ENCODE measurements around the gene ACOT4. TPM values are rescaled to one million over a fixed set of nuclear protein-coding genes. Genes with fewer than 3 reads are reported as not detected.
"Not testable (repeated sequence)": the region's sequence is repeated elsewhere in the genome, so short reads cannot be mapped to it uniquely, and the experiment has no call there.

ACOT4 gene
- total and polyA plus RNA-seq, 2 experiments from 2014 or later: 1.0 to 1.6 TPM

DNA sequence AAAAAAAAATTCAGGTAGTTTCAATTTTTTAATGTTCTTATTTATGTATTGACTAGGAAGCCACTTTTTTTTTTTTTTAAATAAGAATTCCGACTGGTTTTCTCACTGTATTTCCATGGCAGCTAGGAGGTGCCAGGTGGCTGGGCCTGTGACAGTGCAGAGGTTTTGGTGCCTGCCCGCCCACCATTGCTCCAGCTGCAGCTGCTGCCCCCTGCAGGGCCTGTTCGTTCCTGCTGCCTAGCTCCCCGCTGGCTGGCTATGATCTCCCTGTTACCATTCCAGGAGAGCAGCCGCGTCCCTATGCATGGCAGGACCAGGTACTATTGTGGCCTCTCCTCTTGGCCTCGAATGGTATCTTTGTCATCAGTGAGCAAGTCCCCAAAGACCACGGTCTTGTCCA lies 20.8 kb upstream of the ACOT4 start:
- not testable (repeated sequence) for H3K36me3 ChIP-seq (ENCODE audit: insufficient read depth); H3K27ac ChIP-seq (ENCODE audit: low read depth); H3K27ac Mint-ChIP-seq; H3F3A ChIP-seq (replicated peaks; ENCODE audit: low read depth); H3K9me2 ChIP-seq (ENCODE audit: insufficient read depth); H3K4me3 ChIP-seq; H3K79me2 ChIP-seq (replicated peaks; ENCODE audit: insufficient read depth); H3K4me3 Mint-ChIP-seq; H2AFZ ChIP-seq; H3K4me2 ChIP-seq; H4K20me1 ChIP-seq (replicated peaks; ENCODE audit: insufficient read depth)
- peaks cover 25% of the 10 kb centered on the region for H3K4me1 Mint-ChIP-seq
- H3K9me3 Mint-ChIP-seq: peaks cover 22% of the 10 kb centered on the region
- DNase-seq (ENCODE audit: low spot score): peak; percentile 77
- TF ChIP-seq, protein P1, sequence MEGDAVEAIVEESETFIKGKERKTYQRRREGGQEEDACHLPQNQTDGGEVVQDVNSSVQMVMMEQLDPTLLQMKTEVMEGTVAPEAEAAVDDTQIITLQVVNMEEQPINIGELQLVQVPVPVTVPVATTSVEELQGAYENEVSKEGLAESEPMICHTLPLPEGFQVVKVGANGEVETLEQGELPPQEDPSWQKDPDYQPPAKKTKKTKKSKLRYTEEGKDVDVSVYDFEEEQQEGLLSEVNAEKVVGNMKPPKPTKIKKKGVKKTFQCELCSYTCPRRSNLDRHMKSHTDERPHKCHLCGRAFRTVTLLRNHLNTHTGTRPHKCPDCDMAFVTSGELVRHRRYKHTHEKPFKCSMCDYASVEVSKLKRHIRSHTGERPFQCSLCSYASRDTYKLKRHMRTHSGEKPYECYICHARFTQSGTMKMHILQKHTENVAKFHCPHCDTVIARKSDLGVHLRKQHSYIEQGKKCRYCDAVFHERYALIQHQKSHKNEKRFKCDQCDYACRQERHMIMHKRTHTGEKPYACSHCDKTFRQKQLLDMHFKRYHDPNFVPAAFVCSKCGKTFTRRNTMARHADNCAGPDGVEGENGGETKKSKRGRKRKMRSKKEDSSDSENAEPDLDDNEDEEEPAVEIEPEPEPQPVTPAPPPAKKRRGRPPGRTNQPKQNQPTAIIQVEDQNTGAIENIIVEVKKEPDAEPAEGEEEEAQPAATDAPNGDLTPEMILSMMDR (conservative IDR thresholded peaks at IDR 0.05; ENCODE audit: low read depth in 2 of 2): peak; percentile 64
- H3K27me3 Mint-ChIP-seq (ENCODE audit: insufficient read depth, low read depth, poor library complexity): peaks cover 19% of the 10 kb centered on the region
- peak; percentile 77 for ATAC-seq
- H3K36me3 Mint-ChIP-seq (ENCODE audit: low read depth): peaks cover 36% of the 10 kb centered on the region
- Histone ChIP-seq H3K4me1 (ENCODE audit: insufficient read depth) (peaks cover 13% of the 10 kb centered on the region), H3K27me3 (ENCODE audit: insufficient read depth) (peaks cover 14% of the 10 kb centered on the region; the same call in 1 of the 2 replicates)

DNA sequence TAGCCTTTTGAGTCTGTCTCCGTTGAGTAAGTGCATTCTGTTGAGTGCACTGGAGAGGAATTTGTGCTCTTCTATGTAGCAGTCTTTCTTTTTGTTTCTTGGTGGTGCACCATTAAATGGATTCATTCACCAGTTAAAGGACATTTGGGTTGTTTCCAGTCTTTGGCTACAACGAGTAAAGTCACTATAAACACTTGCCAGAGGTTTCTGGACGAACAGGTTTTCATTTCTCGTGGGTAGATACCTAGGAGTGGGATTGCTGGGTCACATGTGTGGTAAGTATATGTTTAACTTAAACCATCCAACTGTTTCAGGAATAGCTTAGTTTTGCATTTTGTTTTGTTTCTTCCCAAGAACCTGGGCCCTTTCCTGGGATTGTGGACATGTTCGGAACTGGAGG lies 18.6 kb upstream of the ACOT4 start:
- not testable (repeated sequence) for H3K4me3 ChIP-seq; DNase-seq (ENCODE audit: low spot score); H4K20me1 ChIP-seq (replicated peaks; ENCODE audit: insufficient read depth); ATAC-seq; H3K27ac ChIP-seq (ENCODE audit: low read depth); H3K4me2 ChIP-seq; H3F3A ChIP-seq (replicated peaks; ENCODE audit: low read depth); H3K36me3 ChIP-seq (ENCODE audit: insufficient read depth); H3K4me1 ChIP-seq (ENCODE audit: insufficient read depth); H3K27ac Mint-ChIP-seq; H3K9me2 ChIP-seq (ENCODE audit: insufficient read depth); H2AFZ ChIP-seq; H3K4me3 Mint-ChIP-seq; H3K79me2 ChIP-seq (replicated peaks; ENCODE audit: insufficient read depth)
- peaks cover 21% of the 10 kb centered on the region for H3K36me3 Mint-ChIP-seq (ENCODE audit: low read depth)
- peaks cover 19% of the 10 kb centered on the region for H3K27me3 Mint-ChIP-seq (ENCODE audit: insufficient read depth, low read depth, poor library complexity)
- peaks cover 11% of the 10 kb centered on the region; the same call in 1 of the 2 replicates for H3K27me3 ChIP-seq (ENCODE audit: insufficient read depth)
- peaks cover 20% of the 10 kb centered on the region for H3K4me1 Mint-ChIP-seq
- H3K9me3 Mint-ChIP-seq: peaks cover 11% of the 10 kb centered on the region; the same call in 1 of the 3 replicates

DNA sequence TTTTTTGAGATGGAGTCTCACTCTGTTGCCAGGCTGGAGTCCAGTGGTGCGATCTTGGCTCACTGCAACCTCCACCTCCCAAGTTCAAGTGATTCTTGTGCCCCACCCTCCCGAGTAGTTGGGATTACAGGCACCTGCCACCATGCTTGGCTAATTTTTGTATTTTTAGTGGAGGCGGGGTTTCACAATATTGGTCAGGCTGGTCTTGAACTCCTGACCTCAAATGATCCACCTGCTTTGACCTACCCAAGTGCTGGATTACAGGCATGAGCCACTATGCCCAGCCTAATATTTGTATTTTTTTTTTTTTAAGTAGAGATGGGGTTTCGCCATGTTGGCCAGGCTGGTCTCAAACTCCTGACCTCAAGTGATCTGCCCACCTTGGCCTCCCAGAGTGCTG lies 17.9 kb upstream of the ACOT4 start:
- H3K27ac Mint-ChIP-seq; H4K20me1 ChIP-seq (replicated peaks; ENCODE audit: insufficient read depth); H3K27me3 ChIP-seq (ENCODE audit: insufficient read depth); H3F3A ChIP-seq (replicated peaks; ENCODE audit: low read depth); H2AFZ ChIP-seq; H3K79me2 ChIP-seq (replicated peaks; ENCODE audit: insufficient read depth); DNase-seq (ENCODE audit: low spot score); H3K27ac ChIP-seq (ENCODE audit: low read depth); H3K9me2 ChIP-seq (ENCODE audit: insufficient read depth); H3K4me2 ChIP-seq; ATAC-seq; H3K4me1 ChIP-seq (ENCODE audit: insufficient read depth); H3K4me3 Mint-ChIP-seq; H3K9me3 Mint-ChIP-seq; H3K4me3 ChIP-seq; H3K36me3 ChIP-seq (ENCODE audit: insufficient read depth): not testable (repeated sequence)
- Mint-ChIP-seq H3K36me3 (ENCODE audit: low read depth) (peaks cover 18% of the 10 kb centered on the region; the same call in 2 of the 3 replicates), H3K4me1 (peaks cover 13% of the 10 kb centered on the region), H3K27me3 (ENCODE audit: insufficient read depth, low read depth, poor library complexity) (peaks cover 12% of the 10 kb centered on the region)

DNA sequence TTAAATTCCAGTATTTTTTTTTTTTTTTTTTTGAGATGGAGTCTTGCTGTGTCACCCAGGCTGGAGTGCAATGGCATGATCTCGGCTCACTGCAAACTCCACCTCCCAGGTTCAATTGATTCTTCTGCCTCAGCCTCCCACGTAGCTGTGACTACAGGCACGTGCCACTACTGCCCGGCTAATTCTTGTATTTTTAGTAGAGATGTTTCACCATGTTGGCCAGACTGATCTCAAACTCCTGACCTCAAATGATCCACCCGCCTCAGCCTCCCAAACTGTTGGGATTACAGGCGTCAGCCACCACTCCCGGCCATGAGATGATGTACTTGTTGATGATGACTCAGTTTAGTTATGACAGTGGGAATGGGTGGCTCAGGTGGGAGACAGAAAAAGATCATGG lies 17.4 kb upstream of the ACOT4 start:
- H3K9me2 ChIP-seq (ENCODE audit: insufficient read depth); H3K4me2 ChIP-seq; H3K36me3 ChIP-seq (ENCODE audit: insufficient read depth); H4K20me1 ChIP-seq (replicated peaks; ENCODE audit: insufficient read depth); H2AFZ ChIP-seq; H3K27ac Mint-ChIP-seq; H3K9me3 Mint-ChIP-seq; H3K4me1 ChIP-seq (ENCODE audit: insufficient read depth); H3K4me3 ChIP-seq; ATAC-seq; H3K27me3 ChIP-seq (ENCODE audit: insufficient read depth); H3F3A ChIP-seq (replicated peaks; ENCODE audit: low read depth); H3K27me3 Mint-ChIP-seq (ENCODE audit: insufficient read depth, low read depth, poor library complexity); H3K4me1 Mint-ChIP-seq; H3K27ac ChIP-seq (ENCODE audit: low read depth); DNase-seq (ENCODE audit: low spot score); H3K4me3 Mint-ChIP-seq; H3K79me2 ChIP-seq (replicated peaks; ENCODE audit: insufficient read depth): not testable (repeated sequence)
- H3K36me3 Mint-ChIP-seq (ENCODE audit: low read depth): peaks cover 18% of the 10 kb centered on the region; the same call in 2 of the 3 replicates

Data from GM23338 (cell line).